Natural killer cell treated with Interleukin-12 subunit alpha and Interleukin-12 subunit beta and Interleukin-15 and Interleukin-18, amount 100 ng/mL, for 72 hours (primary cell): ENCODE measurements around the gene FOS. TPM values are rescaled to one million over a fixed set of nuclear protein-coding genes. Genes with fewer than 3 reads are reported as not detected.
"Not testable (repeated sequence)": the region's sequence is repeated elsewhere in the genome, so short reads cannot be mapped to it uniquely, and the experiment has no call there.

Experiments
- ATAC-seq, 2 donors: fragments of 150-1000 bp; cut with Tn5 transposase in 1 of 2; sonication (Bioruptor Pico), chemical (Tn5 transposase) in 1 of 2; 2 replicates each; pipeline ENCODE4 v1.10.0; 2021
- DNase-seq: peaks from one replicate; pipeline ENCODE4 v3.0.0; 2022; ENCODE audit warnings: low spot score
- H3K27ac Mint-ChIP-seq, 2 donors: 1 replicate in 1 of 2; 2 replicates in 1 of 2; pipeline ENCODE4 v1.8.0; 2022; ENCODE audit warnings: mixed read lengths in 2 of 2, mild to moderate bottlenecking in 1 of 2, moderate library complexity in 1 of 2
- H3K27me3 Mint-ChIP-seq, 2 donors: 1 replicate in 1 of 2; 2 replicates in 1 of 2; pipeline ENCODE4 v1.8.0; 2022; ENCODE audit warnings: mixed read lengths in 2 of 2
- H3K36me3 Mint-ChIP-seq: one replicate; pipeline ENCODE4 v1.8.0; 2022; ENCODE audit warnings: mixed read lengths
- H3K4me1 Mint-ChIP-seq, 2 donors: 1 replicate in 1 of 2; 2 replicates in 1 of 2; pipeline ENCODE4 v1.8.0; 2022; ENCODE audit warnings: low read depth in 2 of 2, mixed read lengths in 2 of 2, mild to moderate bottlenecking in 1 of 2
- H3K4me3 Mint-ChIP-seq: one replicate; pipeline ENCODE4 v1.8.0; 2022; ENCODE audit warnings: mixed read lengths
- H3K9me3 Mint-ChIP-seq: 2 replicates; pipeline ENCODE4 v1.8.0; 2022; ENCODE audit warnings: mixed read lengths
- total RNA-seq, 2 donors: library from RNA; stranded (reverse); gene quantifications; one replicate each; pipeline ENCODE4 v1.2.3, GENCODE V29; 2022

The FOS gene
- total RNA-seq, 2 donors from 2014 or later = 25.3 to 35.2 TPM

- no peaks in the 10 kb centered on the region for H3K9me3 Mint-ChIP-seq
- ATAC-seq (peak; percentile 37 to 48), DNase-seq (peak; percentile 77)
- no peaks in the 10 kb centered on the region for H3K27me3 Mint-ChIP-seq
- peak overlapping the region; percentile 83 for H3K4me3 Mint-ChIP-seq
- H3K4me1 Mint-ChIP-seq = peaks cover 21 to 24% of the 10 kb centered on the region in 2 donors
- peak overlapping the region; percentile 15 to 83 for H3K27ac Mint-ChIP-seq
- H3K36me3 Mint-ChIP-seq = no peaks in the 10 kb centered on the region
Observed at GRCh38 chr14:75295491-75296345, 17.1 kb downstream of the FOS start.

GRCh38 chr14:75297411-75298040 lies 18.9 kb downstream of the FOS start:
- peaks cover 36 to 40% of the 10 kb centered on the region in 2 donors for H3K4me1 Mint-ChIP-seq
- no peaks in the 10 kb centered on the region for H3K36me3 Mint-ChIP-seq
- no peak overlapping the region for H3K4me3 Mint-ChIP-seq
- H3K27me3 Mint-ChIP-seq = no peaks in the 10 kb centered on the region
- DNase-seq (no peak), ATAC-seq (no peak)
- peak overlapping the region in 1 of 2 donors; percentile 37 for H3K27ac Mint-ChIP-seq
- H3K9me3 Mint-ChIP-seq = no peaks in the 10 kb centered on the region

GRCh38 chr14:75298187-75298965 lies 19.7 kb downstream of the FOS start:
- Mint-ChIP-seq H3K27me3 (peaks cover 0 to under 1% of the 10 kb centered on the region in 2 donors), H3K27ac (peak overlapping the region; percentile 24 to 81), H3K9me3 (no peaks in the 10 kb centered on the region), H3K4me3 (no peak overlapping the region), H3K36me3 (no peaks in the 10 kb centered on the region), H3K4me1 (peaks cover 38 to 42% of the 10 kb centered on the region in 2 donors)
- ATAC-seq = no peak
- DNase-seq = no peak

DNA sequence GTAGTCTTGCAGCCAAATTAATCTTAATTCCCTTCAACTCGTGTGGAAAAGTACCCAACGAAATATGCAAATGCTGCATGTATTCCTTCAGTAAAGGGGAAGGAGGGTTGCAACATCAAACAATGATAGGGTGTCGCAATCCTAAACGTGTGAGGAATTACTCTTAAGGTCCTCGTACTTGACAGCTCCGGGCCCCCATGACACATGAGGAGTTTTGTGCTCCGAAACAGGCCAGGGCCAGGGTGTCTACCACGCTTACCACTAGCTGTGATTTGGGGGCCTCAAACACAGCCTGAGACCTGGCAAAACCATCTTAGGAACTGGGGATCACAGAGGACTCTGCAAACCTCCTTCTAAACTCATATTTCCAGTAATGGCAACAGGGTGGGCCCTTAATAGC lies 20.4 kb downstream of the FOS start:
- Mint-ChIP-seq H3K9me3 (no peaks in the 10 kb centered on the region), H3K4me3 (no peak overlapping the region), H3K27me3 (peaks cover 0 to 3% of the 10 kb centered on the region in 2 donors), H3K36me3 (no peaks in the 10 kb centered on the region), H3K4me1 (peaks cover 41 to 45% of the 10 kb centered on the region in 2 donors), H3K27ac (peak overlapping the region; percentile 24 to 81)
- DNase-seq = peak; percentile 82
- peak in 1 of 2 donors; percentile 56 for ATAC-seq

GRCh38 chr14:75299576-75299975 lies 20.9 kb downstream of the FOS start:
- Mint-ChIP-seq H3K27me3 (peaks cover 0 to 5% of the 10 kb centered on the region in 2 donors), H3K9me3 (no peaks in the 10 kb centered on the region), H3K27ac (peak overlapping the region; percentile 24 to 81), H3K4me1 (peaks cover 41 to 45% of the 10 kb centered on the region in 2 donors), H3K4me3 (no peak overlapping the region), H3K36me3 (no peaks in the 10 kb centered on the region)
- DNase-seq = no peak
- ATAC-seq = no peak

GRCh38 chr14:75301666-75302325 lies 23.2 kb downstream of the FOS start:
- Mint-ChIP-seq H3K4me3 (peak overlapping the region; percentile 30), H3K9me3 (no peaks in the 10 kb centered on the region), H3K27me3 (peaks cover 0 to 8% of the 10 kb centered on the region in 2 donors), H3K27ac (peak overlapping the region in 1 of 2 donors; percentile 75), H3K4me1 (peaks cover 28 to 34% of the 10 kb centered on the region in 2 donors), H3K36me3 (no peaks in the 10 kb centered on the region)
- ATAC-seq (peak; percentile 41 to 69), DNase-seq (no peak)

DNA sequence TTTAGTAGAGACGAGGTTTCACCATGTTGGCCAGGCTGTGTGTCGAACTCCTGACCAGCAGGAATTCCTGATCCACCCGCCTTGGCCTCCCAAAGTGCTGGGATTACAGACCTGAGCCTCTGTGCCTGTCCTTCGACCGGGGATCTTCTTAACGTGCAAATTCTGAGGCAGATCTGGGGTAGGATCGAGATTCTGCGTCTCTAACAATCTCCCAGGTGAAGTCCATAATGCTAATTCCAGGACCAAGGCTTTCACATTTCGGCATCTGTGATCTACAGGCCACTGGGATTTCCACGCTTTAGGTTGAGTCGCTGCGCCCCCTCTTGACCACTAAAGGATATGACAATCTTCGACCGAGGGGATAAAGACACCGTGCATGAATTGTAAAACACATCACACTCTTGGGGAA lies 24.8 kb downstream of the FOS start:
- Mint-ChIP-seq H3K27ac (peak overlapping the region in 1 of 2 donors; percentile 56), H3K4me3 (no peak overlapping the region), H3K4me1 (peaks cover 34% of the 10 kb centered on the region in 2 donors), H3K36me3 (no peaks in the 10 kb centered on the region), H3K9me3 (no peaks in the 10 kb centered on the region), H3K27me3 (peaks cover 7 to 8% of the 10 kb centered on the region in 2 donors)
- DNase-seq (peak; percentile 69), ATAC-seq (peak; percentile 69 to 76)

DNA sequence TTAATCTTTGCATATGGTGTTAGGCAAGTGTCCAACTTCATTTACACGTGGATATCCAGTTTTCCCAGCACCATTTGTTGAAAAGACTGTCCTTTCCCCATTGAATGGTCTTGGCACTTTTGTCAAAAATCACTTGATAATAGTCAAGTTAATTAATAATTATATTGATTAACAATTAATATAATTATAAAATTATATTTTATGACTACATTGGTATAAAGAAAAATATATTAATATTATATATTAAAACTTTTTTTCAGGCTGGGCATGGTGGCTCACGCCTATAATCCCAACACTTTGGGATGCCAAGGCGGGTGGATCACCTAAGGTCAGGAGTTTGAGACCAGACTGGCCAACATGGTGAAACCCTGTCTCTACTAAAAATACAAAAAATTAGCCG lies 27.8 kb downstream of the FOS start:
- ATAC-seq, H3K9me3 Mint-ChIP-seq, H3K27me3 Mint-ChIP-seq, DNase-seq, H3K4me3 Mint-ChIP-seq, H3K27ac Mint-ChIP-seq, H3K36me3 Mint-ChIP-seq: not testable (repeated sequence)
- peaks cover 19% of the 10 kb centered on the region in 2 donors for H3K4me1 Mint-ChIP-seq

DNA sequence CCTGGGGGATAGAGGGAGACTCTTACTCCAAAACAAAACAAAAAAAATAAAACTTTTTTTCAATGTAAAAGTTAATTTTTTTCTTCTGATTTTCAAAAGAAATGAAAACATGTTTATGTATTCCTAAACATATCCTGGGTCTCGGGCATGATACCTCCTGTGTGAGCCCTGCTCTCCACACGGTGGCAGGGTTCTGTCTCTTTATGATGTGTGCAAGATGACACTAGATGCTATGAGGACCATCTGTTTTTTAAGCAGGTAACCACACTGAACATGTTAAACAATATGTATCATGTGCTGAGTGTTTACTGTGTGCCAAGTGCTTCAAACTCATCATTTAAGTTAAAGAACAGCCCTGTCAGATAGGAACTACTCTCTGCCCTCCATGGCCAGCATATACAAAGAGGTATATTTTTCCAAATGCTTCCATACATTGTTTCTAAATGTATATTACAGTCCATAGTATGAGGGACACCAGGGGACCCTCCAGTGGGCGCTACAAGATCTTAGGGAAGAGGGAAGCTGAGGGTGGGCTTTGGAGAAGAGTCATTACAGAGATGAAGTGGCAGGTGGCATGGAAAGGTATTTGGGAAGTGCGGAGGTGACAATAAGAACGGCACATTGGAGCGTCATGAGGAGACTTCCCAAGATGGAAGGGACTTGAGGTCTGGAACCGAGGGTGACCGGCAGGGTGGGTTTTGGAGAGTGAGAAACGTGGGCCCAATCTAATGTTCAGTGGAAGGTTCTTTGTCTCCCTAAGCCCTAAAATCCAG lies 28.5 kb downstream of the FOS start:
- Mint-ChIP-seq H3K36me3 (no peaks in the 10 kb centered on the region), H3K4me1 (peaks cover 12% of the 10 kb centered on the region in 2 donors), H3K27ac (no peak overlapping the region), H3K9me3 (no peaks in the 10 kb centered on the region), H3K27me3 (peaks cover 7 to 8% of the 10 kb centered on the region in 2 donors), H3K4me3 (no peak overlapping the region)
- ATAC-seq (peak in 1 of 2 donors; percentile 46), DNase-seq (no peak)

DNA sequence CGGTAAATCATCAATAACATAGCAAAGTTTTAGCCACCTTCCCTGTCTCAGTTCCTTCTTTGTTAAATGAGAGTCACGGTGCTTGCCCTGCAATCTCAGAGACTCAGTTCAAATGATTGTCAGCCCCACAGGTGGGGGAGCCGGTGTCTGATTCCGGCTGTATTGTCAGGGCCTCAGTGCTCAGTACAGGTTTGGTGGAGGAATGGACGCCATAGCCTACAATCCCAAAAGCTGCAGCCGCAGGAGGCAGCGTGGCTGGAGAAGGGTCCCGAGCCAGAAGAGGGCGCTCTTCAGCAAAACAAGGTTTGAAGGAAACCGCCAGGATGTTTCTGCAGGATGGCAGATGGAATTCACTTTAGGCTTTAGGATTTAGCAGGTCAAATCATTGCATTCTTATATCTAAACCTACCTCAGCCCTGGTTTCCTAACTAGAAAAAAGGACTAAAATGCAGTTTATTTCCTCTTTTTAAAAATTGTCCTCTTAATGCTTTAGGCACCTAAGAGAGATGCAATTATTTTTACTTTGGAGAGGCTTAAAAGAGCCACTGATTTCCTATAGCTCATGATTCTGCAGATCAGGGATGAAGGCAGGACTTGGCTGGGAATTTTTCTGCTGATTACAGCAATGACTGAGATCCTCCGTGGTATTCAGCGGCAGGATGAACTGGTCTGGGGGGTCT lies 29.2 kb downstream of the FOS start:
- ATAC-seq (peak in 1 of 2 donors; percentile 68), DNase-seq (peak; percentile 73)
- no peaks in the 10 kb centered on the region for H3K9me3 Mint-ChIP-seq
- H3K27ac Mint-ChIP-seq = no peak overlapping the region
- H3K4me3 Mint-ChIP-seq = no peak overlapping the region
- H3K36me3 Mint-ChIP-seq = no peaks in the 10 kb centered on the region
- peaks cover 10 to 11% of the 10 kb centered on the region in 2 donors for H3K4me1 Mint-ChIP-seq
- H3K27me3 Mint-ChIP-seq = peaks cover 7 to 8% of the 10 kb centered on the region in 2 donors

DNA sequence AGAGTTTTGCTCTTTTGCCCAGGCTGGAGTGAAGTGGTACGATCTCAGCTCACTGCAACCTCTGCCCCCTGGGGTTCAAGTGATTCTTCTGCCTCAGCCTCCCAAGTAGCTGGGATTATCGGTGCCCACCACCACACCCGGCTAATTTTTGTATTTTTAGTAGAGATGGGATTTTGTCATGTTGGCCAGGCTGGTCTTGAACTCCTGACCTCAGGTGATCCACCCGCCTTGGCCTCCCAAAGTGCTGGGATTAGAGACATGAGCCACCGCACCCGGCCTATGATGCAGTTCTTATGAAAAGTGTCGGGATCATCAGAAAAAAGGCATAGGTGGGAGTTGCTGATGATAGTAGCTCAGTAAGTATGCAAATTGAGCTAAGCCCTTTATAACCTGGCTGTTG lies 30.4 kb downstream of the FOS start:
- ATAC-seq, H3K4me3 Mint-ChIP-seq, H3K9me3 Mint-ChIP-seq, DNase-seq, H3K27me3 Mint-ChIP-seq, H3K4me1 Mint-ChIP-seq, H3K36me3 Mint-ChIP-seq, H3K27ac Mint-ChIP-seq: not testable (repeated sequence)

GRCh38 chr14:75309561-75309960 lies 30.9 kb downstream of the FOS start:
- H3K4me3 Mint-ChIP-seq, DNase-seq, H3K4me1 Mint-ChIP-seq, H3K27me3 Mint-ChIP-seq, H3K36me3 Mint-ChIP-seq, H3K27ac Mint-ChIP-seq, H3K9me3 Mint-ChIP-seq, ATAC-seq: not testable (repeated sequence)
